Measurements from ENCODE around the gene NACC1. TPM values are rescaled to one million over a fixed set of nuclear protein-coding genes. Genes with fewer than 3 reads are reported as not detected.
"Not testable (repeated sequence)": the region's sequence is repeated elsewhere in the genome, so short reads cannot be mapped to it uniquely, and the experiment has no call there.

Gene NACC1
- total and polyA plus RNA-seq, 4 donors, result 0.86 to 24.7 (median 17.7) TPM

DNA sequence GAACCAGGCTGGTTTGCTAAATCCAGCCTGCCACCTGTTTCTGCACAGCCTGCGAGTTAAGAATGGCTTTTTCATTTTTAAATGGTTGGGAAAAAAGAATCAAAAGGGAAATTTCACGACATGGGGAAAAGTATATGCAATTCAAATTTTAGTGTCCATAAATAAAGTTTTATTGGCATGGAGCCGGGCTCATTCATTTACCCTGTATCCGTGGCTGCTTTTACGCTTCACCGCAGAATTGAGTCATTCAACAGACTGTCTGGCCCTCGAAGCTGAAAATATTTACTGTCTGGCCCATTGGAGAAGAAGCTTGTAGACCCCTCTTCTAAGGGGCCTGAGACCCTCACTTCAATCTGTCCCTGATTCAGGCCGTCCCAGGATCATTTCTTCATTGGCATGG lies 58.3 kb downstream of the NACC1 start:
- no peak overlapping the region for H3K4me3 ChIP-seq (ENCODE audit: low read depth in 1 of 3, low read length in 3 of 3)
- no peak overlapping the region for H3K27ac ChIP-seq (ENCODE audit: low read depth in 1 of 2, low read length in 2 of 2)
- H3K9ac ChIP-seq (ENCODE audit: low read depth in 1 of 2, low read length in 2 of 2), result no peak overlapping the region
- TF ChIP-seq, protein P1, sequence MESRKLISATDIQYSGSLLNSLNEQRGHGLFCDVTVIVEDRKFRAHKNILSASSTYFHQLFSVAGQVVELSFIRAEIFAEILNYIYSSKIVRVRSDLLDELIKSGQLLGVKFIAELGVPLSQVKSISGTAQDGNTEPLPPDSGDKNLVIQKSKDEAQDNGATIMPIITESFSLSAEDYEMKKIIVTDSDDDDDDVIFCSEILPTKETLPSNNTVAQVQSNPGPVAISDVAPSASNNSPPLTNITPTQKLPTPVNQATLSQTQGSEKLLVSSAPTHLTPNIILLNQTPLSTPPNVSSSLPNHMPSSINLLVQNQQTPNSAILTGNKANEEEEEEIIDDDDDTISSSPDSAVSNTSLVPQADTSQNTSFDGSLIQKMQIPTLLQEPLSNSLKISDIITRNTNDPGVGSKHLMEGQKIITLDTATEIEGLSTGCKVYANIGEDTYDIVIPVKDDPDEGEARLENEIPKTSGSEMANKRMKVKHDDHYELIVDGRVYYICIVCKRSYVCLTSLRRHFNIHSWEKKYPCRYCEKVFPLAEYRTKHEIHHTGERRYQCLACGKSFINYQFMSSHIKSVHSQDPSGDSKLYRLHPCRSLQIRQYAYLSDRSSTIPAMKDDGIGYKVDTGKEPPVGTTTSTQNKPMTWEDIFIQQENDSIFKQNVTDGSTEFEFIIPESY (IDR thresholded peaks at IDR 0.05), result no peak
- TF ChIP-seq, protein P2, sequence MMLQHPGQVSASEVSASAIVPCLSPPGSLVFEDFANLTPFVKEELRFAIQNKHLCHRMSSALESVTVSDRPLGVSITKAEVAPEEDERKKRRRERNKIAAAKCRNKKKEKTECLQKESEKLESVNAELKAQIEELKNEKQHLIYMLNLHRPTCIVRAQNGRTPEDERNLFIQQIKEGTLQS (IDR thresholded peaks at IDR 0.05), result no peak
- TF ChIP-seq HNF4A (conservative IDR thresholded peaks at IDR 0.05) (no peak), TAF1 (conservative IDR thresholded peaks at IDR 0.05) (no peak), RXRA (IDR thresholded peaks at IDR 0.05) (no peak), HNF4G (IDR thresholded peaks at IDR 0.05) (no peak), FOXA1 (IDR thresholded peaks at IDR 0.05) (no peak), JUND (IDR thresholded peaks at IDR 0.05) (no peak), SP1 (IDR thresholded peaks at IDR 0.05) (no peak), NR2F2 (IDR thresholded peaks at IDR 0.05) (no peak), RAD21 (IDR thresholded peaks at IDR 0.05) (no peak), EGR1 (IDR thresholded peaks at IDR 0.05; ENCODE audit: low read depth in 2 of 2) (no peak), YY1 (IDR thresholded peaks at IDR 0.05) (no peak), FOXA2 (IDR thresholded peaks at IDR 0.05) (no peak)
- TF ChIP-seq, protein P3, sequence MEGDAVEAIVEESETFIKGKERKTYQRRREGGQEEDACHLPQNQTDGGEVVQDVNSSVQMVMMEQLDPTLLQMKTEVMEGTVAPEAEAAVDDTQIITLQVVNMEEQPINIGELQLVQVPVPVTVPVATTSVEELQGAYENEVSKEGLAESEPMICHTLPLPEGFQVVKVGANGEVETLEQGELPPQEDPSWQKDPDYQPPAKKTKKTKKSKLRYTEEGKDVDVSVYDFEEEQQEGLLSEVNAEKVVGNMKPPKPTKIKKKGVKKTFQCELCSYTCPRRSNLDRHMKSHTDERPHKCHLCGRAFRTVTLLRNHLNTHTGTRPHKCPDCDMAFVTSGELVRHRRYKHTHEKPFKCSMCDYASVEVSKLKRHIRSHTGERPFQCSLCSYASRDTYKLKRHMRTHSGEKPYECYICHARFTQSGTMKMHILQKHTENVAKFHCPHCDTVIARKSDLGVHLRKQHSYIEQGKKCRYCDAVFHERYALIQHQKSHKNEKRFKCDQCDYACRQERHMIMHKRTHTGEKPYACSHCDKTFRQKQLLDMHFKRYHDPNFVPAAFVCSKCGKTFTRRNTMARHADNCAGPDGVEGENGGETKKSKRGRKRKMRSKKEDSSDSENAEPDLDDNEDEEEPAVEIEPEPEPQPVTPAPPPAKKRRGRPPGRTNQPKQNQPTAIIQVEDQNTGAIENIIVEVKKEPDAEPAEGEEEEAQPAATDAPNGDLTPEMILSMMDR (IDR thresholded peaks at IDR 0.05; ENCODE audit: low read depth, low read length, missing input control), result no peak
- TF ChIP-seq, protein P4, sequence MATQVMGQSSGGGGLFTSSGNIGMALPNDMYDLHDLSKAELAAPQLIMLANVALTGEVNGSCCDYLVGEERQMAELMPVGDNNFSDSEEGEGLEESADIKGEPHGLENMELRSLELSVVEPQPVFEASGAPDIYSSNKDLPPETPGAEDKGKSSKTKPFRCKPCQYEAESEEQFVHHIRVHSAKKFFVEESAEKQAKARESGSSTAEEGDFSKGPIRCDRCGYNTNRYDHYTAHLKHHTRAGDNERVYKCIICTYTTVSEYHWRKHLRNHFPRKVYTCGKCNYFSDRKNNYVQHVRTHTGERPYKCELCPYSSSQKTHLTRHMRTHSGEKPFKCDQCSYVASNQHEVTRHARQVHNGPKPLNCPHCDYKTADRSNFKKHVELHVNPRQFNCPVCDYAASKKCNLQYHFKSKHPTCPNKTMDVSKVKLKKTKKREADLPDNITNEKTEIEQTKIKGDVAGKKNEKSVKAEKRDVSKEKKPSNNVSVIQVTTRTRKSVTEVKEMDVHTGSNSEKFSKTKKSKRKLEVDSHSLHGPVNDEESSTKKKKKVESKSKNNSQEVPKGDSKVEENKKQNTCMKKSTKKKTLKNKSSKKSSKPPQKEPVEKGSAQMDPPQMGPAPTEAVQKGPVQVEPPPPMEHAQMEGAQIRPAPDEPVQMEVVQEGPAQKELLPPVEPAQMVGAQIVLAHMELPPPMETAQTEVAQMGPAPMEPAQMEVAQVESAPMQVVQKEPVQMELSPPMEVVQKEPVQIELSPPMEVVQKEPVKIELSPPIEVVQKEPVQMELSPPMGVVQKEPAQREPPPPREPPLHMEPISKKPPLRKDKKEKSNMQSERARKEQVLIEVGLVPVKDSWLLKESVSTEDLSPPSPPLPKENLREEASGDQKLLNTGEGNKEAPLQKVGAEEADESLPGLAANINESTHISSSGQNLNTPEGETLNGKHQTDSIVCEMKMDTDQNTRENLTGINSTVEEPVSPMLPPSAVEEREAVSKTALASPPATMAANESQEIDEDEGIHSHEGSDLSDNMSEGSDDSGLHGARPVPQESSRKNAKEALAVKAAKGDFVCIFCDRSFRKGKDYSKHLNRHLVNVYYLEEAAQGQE (IDR thresholded peaks at IDR 0.05), result no peak
- TF ChIP-seq, protein P5, sequence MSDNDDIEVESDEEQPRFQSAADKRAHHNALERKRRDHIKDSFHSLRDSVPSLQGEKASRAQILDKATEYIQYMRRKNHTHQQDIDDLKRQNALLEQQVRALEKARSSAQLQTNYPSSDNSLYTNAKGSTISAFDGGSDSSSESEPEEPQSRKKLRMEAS (IDR thresholded peaks at IDR 0.05), result no peak
- 90% methylated on average over 8 of the region's 8 CpGs for WGBS
- no peaks in the 10 kb centered on the region for H3K27me3 ChIP-seq (ENCODE audit: control insufficient read depth in 4 of 4, insufficient read depth in 4 of 4, low read length in 3 of 4)
- no peaks in the 10 kb centered on the region for H3K36me3 ChIP-seq (ENCODE audit: control insufficient read depth in 4 of 4, insufficient read depth in 3 of 4, low read depth in 1 of 4, low read length in 3 of 4)
- peaks cover 0 to 6% (median 3%) of the 10 kb centered on the region in 4 donors for H3K4me1 ChIP-seq (ENCODE audit: control insufficient read depth in 4 of 4, insufficient read depth in 4 of 4, low read length in 3 of 4)
- no peak for DNase-seq (ENCODE audit: low spot score)
- H3K9me3 ChIP-seq (ENCODE audit: control insufficient read depth in 4 of 4, low read length in 3 of 4), result no peaks in the 10 kb centered on the region

DNA sequence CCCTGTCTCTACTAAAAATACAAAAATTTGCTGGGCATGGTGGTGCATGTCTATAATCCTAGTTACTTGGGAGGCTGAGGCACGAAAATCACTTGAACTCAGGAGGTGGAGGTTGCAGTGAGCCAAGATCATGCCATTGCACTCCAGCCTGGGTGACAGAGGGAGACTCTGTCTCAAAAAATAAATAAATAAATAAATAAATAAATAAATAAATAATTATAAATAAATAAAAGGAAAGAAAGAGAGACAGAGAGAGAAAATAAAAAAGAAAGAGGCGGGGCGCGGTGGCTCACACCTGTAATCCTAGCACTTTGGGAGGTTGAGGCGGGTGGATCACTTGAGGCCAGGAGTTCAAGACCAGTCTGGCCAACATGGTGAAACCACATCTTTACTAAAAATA lies 59.5 kb downstream of the NACC1 start:
- 93% methylated on average over 5 of the region's 5 CpGs for WGBS
- H3K27me3 ChIP-seq (ENCODE audit: control insufficient read depth in 4 of 4, insufficient read depth in 4 of 4, low read length in 3 of 4); H3K9ac ChIP-seq (ENCODE audit: low read depth in 1 of 2, low read length in 2 of 2); H3K4me3 ChIP-seq (ENCODE audit: low read depth in 1 of 3, low read length in 3 of 3); H3K36me3 ChIP-seq (ENCODE audit: control insufficient read depth in 4 of 4, insufficient read depth in 3 of 4, low read depth in 1 of 4, low read length in 3 of 4); H3K27ac ChIP-seq (ENCODE audit: low read depth in 1 of 2, low read length in 2 of 2); H3K9me3 ChIP-seq (ENCODE audit: control insufficient read depth in 4 of 4, low read length in 3 of 4); H3K4me1 ChIP-seq (ENCODE audit: control insufficient read depth in 4 of 4, insufficient read depth in 4 of 4, low read length in 3 of 4); DNase-seq (ENCODE audit: low spot score): not testable (repeated sequence)

DNA sequence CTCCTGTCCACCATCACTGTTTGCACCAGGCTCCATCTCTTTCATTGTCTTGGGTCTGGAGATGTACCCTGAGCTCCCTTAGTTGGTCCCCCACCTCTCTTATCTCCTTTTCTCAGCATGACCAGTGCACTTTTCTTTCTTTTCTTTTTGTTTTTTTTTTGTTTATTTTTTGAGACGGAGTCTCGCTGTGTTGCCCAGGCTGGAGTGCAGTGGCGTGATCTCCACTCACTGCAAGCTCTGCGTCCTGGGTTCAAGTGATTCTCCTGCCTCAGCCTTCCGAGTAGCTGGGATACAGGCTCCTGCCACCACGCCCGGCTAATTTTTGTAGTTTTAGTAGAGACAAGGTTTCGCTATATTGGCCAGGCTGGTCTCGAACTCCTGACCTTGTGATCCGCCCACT lies 60.2 kb downstream of the NACC1 start:
- not testable (repeated sequence) for H3K9ac ChIP-seq (ENCODE audit: low read depth in 1 of 2, low read length in 2 of 2); H3K9me3 ChIP-seq (ENCODE audit: control insufficient read depth in 4 of 4, low read length in 3 of 4); H3K27me3 ChIP-seq (ENCODE audit: control insufficient read depth in 4 of 4, insufficient read depth in 4 of 4, low read length in 3 of 4); DNase-seq (ENCODE audit: low spot score); H3K4me3 ChIP-seq (ENCODE audit: low read depth in 1 of 3, low read length in 3 of 3); H3K36me3 ChIP-seq (ENCODE audit: control insufficient read depth in 4 of 4, insufficient read depth in 3 of 4, low read depth in 1 of 4, low read length in 3 of 4); H3K4me1 ChIP-seq (ENCODE audit: control insufficient read depth in 4 of 4, insufficient read depth in 4 of 4, low read length in 3 of 4); H3K27ac ChIP-seq (ENCODE audit: low read depth in 1 of 2, low read length in 2 of 2)
- 96% methylated on average over 10 of the region's 10 CpGs for WGBS
